T-cell (primary cell): ENCODE results near the gene CCNB1. TPM values are rescaled to one million over a fixed set of nuclear protein-coding genes. Genes with fewer than 3 reads are reported as not detected.

Experiments used
- ATAC-seq, 4 experiments: fragments of 200-7000 bp in 3 of 4; fragments of 150-1000 bp in 1 of 4; cut with Tn5 transposase; replicated peaks in 1 of 4; 1 replicate in 3 of 4; 2 replicates in 1 of 4; pipeline ENCODE4 v1.10.0; 2021; ENCODE audit warnings: moderate library complexity in 3 of 4, mild to moderate bottlenecking in 2 of 4, moderate number of reproducible peaks in 1 of 4
- CTCF ChIA-PET, 2 donors: fragments of 300-600 bp; sonication (Branson Sonifier 250); formaldehyde crosslinking; loops; one replicate each; lab custom pipeline; 2022; ENCODE audit warnings: antibody characterized with exemption in 2 of 2; lab: Charles Lee
- POLR2A ChIA-PET, 2 donors: fragments of 300-600 bp; sonication (Branson Sonifier 250); formaldehyde crosslinking; loops; one replicate each; lab custom pipeline; 2022; ENCODE audit warnings: antibody characterized with exemption in 2 of 2; lab: Charles Lee
- DNase-seq, 35 experiments: peaks; one replicate each; pipeline versions ENCODE4 v3.0.0 to v3.0.0-alpha.2; 2013 to 2023
- H3K27ac ChIP-seq: one replicate; pipeline ENCODE4 v1.5.1; 2013; ENCODE audit warnings: low read length
- H3K27me3 ChIP-seq, 2 experiments: replicated peaks in 1 of 2; 1 replicate in 1 of 2; 2 replicates in 1 of 2; pipeline versions ENCODE4 v1.6.1 to v1.7.0; 2013; ENCODE audit warnings: low read length in 1 of 2, mixed read lengths in 1 of 2; ENCODE audit not compliant: control insufficient read depth in 2 of 2, insufficient read depth in 2 of 2; ENCODE audit errors: extremely low read depth in 1 of 2
- H3K36me3 ChIP-seq, 2 donors: 1 replicate in 1 of 2; 2 replicates in 1 of 2; pipeline versions ENCODE4 v1.6.1 to v1.7.0; 2013; ENCODE audit warnings: low read length in 1 of 2; ENCODE audit not compliant: control insufficient read depth in 2 of 2, insufficient read depth in 1 of 2; ENCODE audit errors: extremely low read depth in 1 of 2
- H3K4me1 ChIP-seq, 2 experiments: 1 replicate in 1 of 2; 2 replicates in 1 of 2; pipeline versions ENCODE4 v1.6.1 to v1.7.0; 2013; ENCODE audit warnings: low read length in 2 of 2, mixed read lengths in 1 of 2; ENCODE audit not compliant: insufficient read depth in 2 of 2, control insufficient read depth in 1 of 2; ENCODE audit errors: extremely low read depth in 1 of 2
- H3K4me3 ChIP-seq, 2 donors: 1 replicate in 1 of 2; 2 replicates in 1 of 2; pipeline versions ENCODE4 v1.5.1 to v1.7.0; 2013; ENCODE audit warnings: mild to moderate bottlenecking in 2 of 2, low read length in 1 of 2, moderate library complexity in 1 of 2; ENCODE audit not compliant: control insufficient read depth in 1 of 2; ENCODE audit errors: extremely low read depth in 1 of 2
- H3K9me3 ChIP-seq: 2 replicates; pipeline ENCODE4 v1.7.0; 2013
- H3K27ac Mint-ChIP-seq, 2 donors: one replicate each; pipeline ENCODE4 v1.8.0; 2020 to 2021; ENCODE audit warnings: mild to moderate bottlenecking in 2 of 2, mixed read lengths in 2 of 2
- H3K27me3 Mint-ChIP-seq, 2 donors: one replicate each; pipeline ENCODE4 v1.8.0; 2021 to 2022; ENCODE audit warnings: mixed read lengths in 2 of 2
- H3K36me3 Mint-ChIP-seq: one replicate; pipeline ENCODE4 v1.8.0; 2021; ENCODE audit warnings: mixed read lengths
- H3K4me1 Mint-ChIP-seq, 3 donors: one replicate each; pipeline ENCODE4 v1.8.0; 2020 to 2022; ENCODE audit warnings: mixed read lengths in 3 of 3, mild to moderate bottlenecking in 1 of 3
- H3K4me3 Mint-ChIP-seq, 3 donors: one replicate each; pipeline ENCODE4 v1.8.0; 2020 to 2022; ENCODE audit warnings: mild to moderate bottlenecking in 3 of 3, mixed read lengths in 3 of 3, moderate library complexity in 3 of 3
- H3K9me3 Mint-ChIP-seq, 3 donors: one replicate each; pipeline ENCODE4 v1.8.0; 2020 to 2022; ENCODE audit warnings: mixed read lengths in 3 of 3
- WGBS: methylation state at CpG from one replicate; pipeline ENCODE4 v1.1.5; 2013; ENCODE audit warnings: missing lambda C conversion rate; ENCODE audit not compliant: insufficient coverage; 5-methylcytosine and 5-hydroxymethylcytosine counted together
- total RNA-seq, 35 experiments: library from RNA in 6 of 35; stranded (reverse) in 6 of 35; fragments of 120-200 nt in 1 of 35; gene quantifications; one replicate each; pipeline versions ENCODE4 v1.2.1 to v1.2.4 and lab custom pipeline; 2013 to 2026

CCNB1 gene
- total RNA-seq, 5 donors from 2014 or later (not counting 1 experiment from before 2014, with no cell fraction given), result 1.6 to 4.1 (median 3.4) TPM

DNA sequence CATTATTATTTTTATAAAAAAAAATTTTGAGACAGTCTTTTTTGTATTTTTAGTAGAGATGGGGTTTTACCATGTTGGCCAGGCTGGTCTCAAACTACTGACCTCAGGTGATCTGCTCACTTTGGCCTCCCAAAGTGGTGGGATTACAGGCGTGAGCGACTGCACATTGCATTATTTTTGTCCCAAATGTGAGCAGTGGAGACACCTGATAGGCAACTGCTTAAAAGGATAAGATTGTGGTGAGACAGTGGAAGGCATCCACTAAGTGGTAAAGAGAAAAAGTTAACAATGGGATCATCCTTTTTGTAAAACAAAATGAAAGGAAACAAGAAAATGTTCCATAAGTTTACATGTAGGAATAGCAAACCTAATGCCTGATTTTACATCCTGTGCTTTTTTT is 20.4 kb downstream of the CCNB1 start:
- ChIA-PET CTCF (no interaction called here), POLR2A (no interaction called here)
- no peak overlapping the region for H3K4me3 ChIP-seq
- H3K27me3 ChIP-seq, result no peaks in the 10 kb centered on the region
- no peaks in the 10 kb centered on the region for H3K9me3 ChIP-seq
- Mint-ChIP-seq H3K4me3 (peak overlapping the region in 1 of 3 donors; percentile 69), H3K9me3 (no peaks in the 10 kb centered on the region), H3K27me3 (no peaks in the 10 kb centered on the region), H3K27ac (no peak overlapping the region), H3K4me1 (peaks cover 11 to 16% (median 15%) of the 10 kb centered on the region in 3 donors), H3K36me3 (peaks cover 4% of the 10 kb centered on the region)
- no peak overlapping the region for H3K27ac ChIP-seq
- H3K4me1 ChIP-seq, result peaks cover 5 to 14% of the 10 kb centered on the region in 2 experiments
- no peaks in the 10 kb centered on the region for H3K36me3 ChIP-seq
- no peak for ATAC-seq
- WGBS, result 100% methylated on average over 2 of the region's 2 CpGs
- no peak for DNase-seq

DNA sequence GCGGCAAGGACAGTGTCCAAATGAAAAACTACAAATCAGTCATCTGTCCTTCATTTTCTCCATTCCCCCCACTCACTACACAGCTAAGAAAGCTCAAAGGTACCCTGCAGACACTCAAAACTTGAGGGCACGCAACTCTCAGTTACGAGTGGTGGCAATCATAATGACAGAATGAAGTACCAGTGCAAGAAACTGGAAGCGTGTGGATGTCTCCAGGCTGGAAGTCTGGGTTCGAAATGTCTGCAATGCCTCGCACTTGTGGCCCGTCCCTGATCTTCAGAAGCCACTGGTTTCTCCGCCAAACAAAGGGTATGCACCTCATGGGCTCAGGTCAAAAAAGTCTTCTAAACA is 21.8 kb downstream of the CCNB1 start:
- peak overlapping the region; percentile 77 to 78 for H3K27ac Mint-ChIP-seq
- ATAC-seq (peak in 1 of 4 experiments; percentile 15), DNase-seq (peak in 1 of 35 experiments; percentile 12)
- H3K4me1 Mint-ChIP-seq, result peaks cover 11 to 16% (median 15%) of the 10 kb centered on the region in 3 donors
- Histone ChIP-seq H3K36me3 (no peaks in the 10 kb centered on the region), H3K9me3 (no peaks in the 10 kb centered on the region), H3K4me1 (peaks cover 5 to 14% of the 10 kb centered on the region in 2 experiments), H3K4me3 (peak overlapping the region; percentile 82 to 88), H3K27ac (peak overlapping the region; percentile 39), H3K27me3 (no peaks in the 10 kb centered on the region)
- H3K36me3 Mint-ChIP-seq, result peaks cover 6% of the 10 kb centered on the region
- no peaks in the 10 kb centered on the region for H3K9me3 Mint-ChIP-seq
- H3K4me3 Mint-ChIP-seq, result peak overlapping the region; percentile 89
- whole genome bisulfite sequencing, result 33% methylated on average over 6 of the region's 8 CpGs
- CTCF ChIA-PET, result interaction anchor here in 1 of 2 donors (2.3 kb wide), 1 partner anchor 95 kb away, joined by 13 read pairs; the partner anchor contains the start of gene SLC30A5
- POLR2A ChIA-PET, result interaction anchor here in 1 of 2 donors (0.6 to 0.7 kb wide), 2 partner anchors 22 to 985 kb away, joined by 3 to 12 read pairs; no protein-coding TSS in a partner anchor
- no peaks in the 10 kb centered on the region for H3K27me3 Mint-ChIP-seq

DNA sequence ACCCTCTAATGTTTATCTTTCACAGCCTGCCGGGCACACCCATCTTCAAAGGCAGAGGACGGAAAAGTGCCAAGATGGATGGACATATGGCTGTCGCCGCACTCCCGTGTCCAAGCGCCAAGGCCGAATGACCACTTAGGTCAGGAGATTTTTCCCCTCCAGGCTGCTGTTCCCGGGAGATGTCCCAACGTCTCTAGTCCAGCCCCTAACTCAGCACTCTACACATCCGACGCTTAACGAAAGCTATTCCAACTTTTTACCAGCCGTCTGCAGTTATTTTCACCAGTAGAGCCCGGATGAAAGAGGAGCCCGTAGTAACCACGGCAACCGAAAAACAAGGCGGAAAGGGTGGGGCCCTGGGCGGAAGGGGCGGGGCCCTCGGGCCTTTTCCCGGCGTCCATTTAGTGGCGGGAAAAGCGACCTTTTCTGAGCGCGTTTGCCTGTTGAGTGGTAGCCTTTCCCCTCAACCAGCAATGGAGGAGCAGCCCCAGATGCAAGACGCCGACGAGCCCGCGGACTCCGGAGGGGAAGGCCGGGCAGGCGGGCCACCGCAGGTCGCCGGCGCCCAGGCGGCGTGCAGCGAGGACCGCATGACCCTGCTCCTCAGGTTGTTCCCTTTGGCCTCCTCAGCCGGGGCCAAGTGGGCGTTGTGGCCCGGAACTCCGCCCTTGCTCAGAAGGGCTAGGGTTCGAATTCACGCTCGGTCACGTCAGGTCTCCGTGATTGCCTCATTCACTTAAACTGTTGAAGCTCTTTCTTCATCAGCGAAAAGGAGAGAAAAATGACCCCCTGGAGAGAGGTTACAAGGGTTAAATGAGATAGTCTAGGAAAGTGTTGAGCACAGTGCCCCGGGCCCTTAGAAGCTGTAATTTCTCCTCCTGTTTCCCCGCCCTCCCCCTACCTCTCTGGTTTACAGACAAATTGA is 22.5 kb downstream of the CCNB1 start, which contains the start of gene CENPH:
CENPH (plus strand) TSS at position 422 of the 925 bp plus-strand sequence; CDS start at position 474, 52 bp downstream.
- H3K9me3 ChIP-seq, result no peaks in the 10 kb centered on the region
- peak within 1 kb of the TSS; percentile 77 to 78 for H3K27ac Mint-ChIP-seq
- H3K4me1 ChIP-seq, result peaks cover 5 to 14% of the 10 kb centered on the region in 2 experiments
- peak within 1 kb of the TSS; percentile 82 to 88 for H3K4me3 ChIP-seq
- ChIA-PET CTCF (interaction anchor here (0.5 to 2.3 kb wide), 7 partner anchors 45 to 195 kb away, joined by 3 to 13 read pairs (median 4); partner anchors contain the start of genes SLC30A5 (in 2 of the 2) and CDK7 (in 1 of the 2)), POLR2A (interaction anchor here in 1 of 2 donors (0.5 to 0.6 kb wide), 3 partner anchors 23 to 68 kb away, joined by 3 to 12 read pairs (median 3); a partner anchor contains a TSS)
- no peaks in the 10 kb centered on the region for H3K9me3 Mint-ChIP-seq
- no peaks in the 10 kb centered on the region for H3K27me3 ChIP-seq
- WGBS, result under 1% methylated on average over 48 of the region's 55 CpGs
- H3K36me3 Mint-ChIP-seq, result peaks cover 6% of the 10 kb centered on the region
- H3K4me1 Mint-ChIP-seq, result peaks cover 11 to 16% (median 15%) of the 10 kb centered on the region in 3 donors
- no peaks in the 10 kb centered on the region for H3K36me3 ChIP-seq
- ATAC-seq (peak; percentile 92 to 98 (median 98)), DNase-seq (peak; percentile 78 to 93 (median 87))
- H3K4me3 Mint-ChIP-seq, result peak within 1 kb of the TSS; percentile 89
- H3K27me3 Mint-ChIP-seq, result no peaks in the 10 kb centered on the region
- peak within 1 kb of the TSS; percentile 39 for H3K27ac ChIP-seq

DNA sequence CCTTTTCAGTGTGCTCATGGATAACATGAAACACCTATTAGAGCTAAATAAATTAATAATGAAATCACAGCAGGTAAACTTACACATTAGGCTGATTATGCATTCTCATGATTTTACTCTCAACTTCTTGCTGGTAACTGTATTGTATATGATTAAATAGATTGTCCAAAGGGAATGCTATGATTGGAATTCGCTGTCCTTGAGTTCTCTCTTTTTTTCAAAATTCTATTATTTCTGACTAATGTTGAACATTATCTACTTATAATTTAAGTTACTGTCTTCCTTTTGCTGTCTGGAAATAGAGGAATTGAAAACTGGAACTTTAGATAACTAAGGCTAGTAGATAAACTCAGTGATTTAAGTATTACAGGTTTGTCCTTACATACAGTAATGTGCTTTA is 35.5 kb downstream of the CCNB1 start:
- no CpG with 5 or more reads among the region's 1 CpG for WGBS

DNA sequence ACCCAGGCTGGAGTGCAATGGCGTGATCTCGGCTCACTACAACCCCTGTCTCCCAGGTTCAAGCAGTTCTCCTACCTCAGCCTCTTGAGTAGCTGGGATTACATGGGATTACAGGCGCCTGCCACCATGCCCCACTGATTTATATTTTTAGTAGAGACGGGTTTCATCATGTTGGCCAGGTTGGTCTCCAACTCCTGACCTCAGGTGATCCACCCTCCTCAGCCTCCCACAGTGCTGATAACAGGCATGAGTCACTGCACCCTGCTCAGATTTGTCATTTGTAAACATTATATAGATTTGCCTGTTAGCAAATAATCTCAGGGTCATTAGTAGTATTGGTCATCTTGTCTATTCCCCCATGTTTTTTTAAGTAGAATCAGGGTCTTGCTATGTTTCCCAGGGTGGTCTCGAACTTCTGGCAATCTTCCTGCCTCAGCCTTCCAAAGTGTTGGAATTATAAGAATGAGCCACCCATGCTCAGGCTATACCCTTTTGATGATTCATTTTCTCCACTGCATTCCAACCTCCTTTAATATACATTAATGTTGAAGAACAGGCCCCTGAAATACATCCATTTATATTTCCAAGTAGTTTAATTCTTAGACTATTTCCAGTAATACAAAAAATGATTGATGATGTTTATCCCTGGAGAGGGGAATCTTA is 39.7 kb downstream of the CCNB1 start:
- ATAC-seq, result no peak

More for the DNA sequence above, 35.5 kb downstream of the CCNB1 start:
- Histone ChIP-seq H3K36me3 (peaks cover 0 to 5% of the 10 kb centered on the region in 2 donors), H3K27me3 (no peaks in the 10 kb centered on the region), H3K4me1 (no peaks in the 10 kb centered on the region), H3K9me3 (no peaks in the 10 kb centered on the region), H3K27ac (no peak overlapping the region), H3K4me3 (no peak overlapping the region)
- Mint-ChIP-seq H3K9me3 (no peaks in the 10 kb centered on the region), H3K36me3 (peaks cover 9% of the 10 kb centered on the region), H3K4me3 (no peak overlapping the region), H3K4me1 (no peaks in the 10 kb centered on the region), H3K27me3 (no peaks in the 10 kb centered on the region), H3K27ac (no peak overlapping the region)
- ATAC-seq (no peak), DNase-seq (no peak)
- POLR2A ChIA-PET, result interaction anchor here in 1 of 2 donors (0.5 kb wide), 1 partner anchor 974 kb away, joined by 5 read pairs; no protein-coding TSS in a partner anchor
- CTCF ChIA-PET, result interaction anchor here in 1 of 2 donors (1.0 kb wide), 1 partner anchor 8 kb away, joined by 3 read pairs; no protein-coding TSS in a partner anchor

DNA sequence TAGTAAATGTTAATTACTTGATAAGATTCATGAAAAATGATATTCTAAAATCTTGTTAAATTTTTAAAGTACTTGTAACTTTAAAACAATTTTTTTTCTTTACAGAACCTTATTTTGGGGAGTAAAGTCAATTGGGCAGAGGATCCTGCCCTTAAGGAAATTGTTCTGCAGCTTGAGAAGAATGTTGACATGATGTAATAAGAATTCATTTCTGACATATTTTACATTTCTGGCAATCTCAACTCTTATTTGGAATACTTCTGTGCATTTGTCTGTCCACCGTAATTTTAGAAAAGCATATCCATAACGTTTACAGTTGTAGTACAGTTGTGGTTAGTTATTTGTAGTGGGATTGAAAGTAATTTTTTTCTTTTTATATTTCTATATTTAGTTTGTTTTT is 42.7 kb downstream of the CCNB1 start:
- H3K4me3 Mint-ChIP-seq, result no peak overlapping the region
- no peaks in the 10 kb centered on the region for H3K9me3 Mint-ChIP-seq
- no CpG with 5 or more reads among the region's 2 CpGs for WGBS
- H3K36me3 Mint-ChIP-seq, result no peaks in the 10 kb centered on the region
- Histone ChIP-seq H3K9me3 (no peaks in the 10 kb centered on the region), H3K27ac (no peak overlapping the region), H3K27me3 (no peaks in the 10 kb centered on the region), H3K36me3 (no peaks in the 10 kb centered on the region), H3K4me1 (no peaks in the 10 kb centered on the region), H3K4me3 (no peak overlapping the region)
- POLR2A ChIA-PET, result interaction anchor here in 1 of 2 donors (0.6 kb wide), 1 partner anchor 54 kb away, joined by 3 read pairs; no protein-coding TSS in a partner anchor
- ATAC-seq (no peak), DNase-seq (no peak)
- H3K27ac Mint-ChIP-seq, result no peak overlapping the region
- H3K4me1 Mint-ChIP-seq, result no peaks in the 10 kb centered on the region
- H3K27me3 Mint-ChIP-seq, result no peaks in the 10 kb centered on the region
- CTCF ChIA-PET, result no interaction called here

More for the DNA sequence above, 39.7 kb downstream of the CCNB1 start:
- no peaks in the 10 kb centered on the region for H3K4me1 ChIP-seq
- no peaks in the 10 kb centered on the region for H3K9me3 Mint-ChIP-seq
- ChIA-PET POLR2A (no interaction called here), CTCF (no interaction called here)
- H3K4me3 ChIP-seq, result no peak overlapping the region
- H3K27ac Mint-ChIP-seq, result no peak overlapping the region
- no peak overlapping the region for H3K27ac ChIP-seq
- H3K4me1 Mint-ChIP-seq, result no peaks in the 10 kb centered on the region
- no peak for DNase-seq
- H3K27me3 ChIP-seq, result no peaks in the 10 kb centered on the region
- no peaks in the 10 kb centered on the region for H3K9me3 ChIP-seq
- no peaks in the 10 kb centered on the region for H3K36me3 Mint-ChIP-seq
- H3K4me3 Mint-ChIP-seq, result no peak overlapping the region
- no peaks in the 10 kb centered on the region for H3K27me3 Mint-ChIP-seq
- H3K36me3 ChIP-seq, result no peaks in the 10 kb centered on the region
- WGBS, result no CpG with 5 or more reads among the region's 5 CpGs
